Measurements from ENCODE around the gene RPTOR. TPM values are rescaled to one million over a fixed set of nuclear protein-coding genes. Genes with fewer than 3 reads are reported as not detected.
A peak's percentile ranks its signal among the peaks of the same experiment; 100 is the strongest.

RPTOR gene
- total RNA-seq, 6 donors from 2014 or later, result 26.8 to 109 (median 36.8) TPM

DNA sequence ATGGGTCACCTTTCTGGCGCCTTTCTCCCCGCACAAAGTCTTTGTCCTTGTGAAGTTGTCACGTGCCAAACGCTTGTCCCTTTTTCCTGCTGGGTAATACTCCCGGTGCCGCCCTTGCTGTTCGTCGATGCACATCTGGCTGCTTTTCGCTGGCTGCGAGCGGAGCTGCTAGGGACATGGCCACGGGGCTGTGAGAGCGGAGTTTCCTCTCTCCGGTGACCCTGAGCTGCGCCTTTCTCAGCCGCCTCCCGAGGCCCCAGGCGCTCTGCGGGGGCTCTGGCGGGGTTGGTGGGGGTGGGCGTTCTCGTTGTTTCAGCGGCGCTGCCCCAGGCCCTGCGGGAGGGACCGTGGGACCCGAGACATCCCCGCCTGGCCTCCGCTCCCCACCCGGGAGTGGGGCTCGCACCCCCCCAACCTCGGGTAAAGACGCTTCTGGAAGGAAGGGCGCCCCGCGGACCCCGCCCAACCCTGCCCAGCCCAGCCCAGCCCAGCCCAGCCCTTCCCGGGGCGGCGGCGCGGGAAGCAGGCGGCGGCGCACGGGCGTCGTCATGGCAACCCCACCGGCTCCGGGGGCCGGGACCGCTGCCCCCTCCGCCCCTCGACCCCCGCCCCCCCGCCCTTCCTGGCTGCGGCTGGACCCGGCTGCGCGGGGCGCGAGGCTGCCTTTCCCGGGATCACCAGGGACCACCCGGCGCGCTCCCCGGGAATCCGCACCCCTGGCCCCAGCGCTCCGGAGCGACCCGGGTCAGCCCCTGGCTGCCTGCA, 459.3 kb downstream of the RPTOR start:
- ATAC-seq (ENCODE audit: low FRiP score in 2 of 2), result peak in 1 of 2 donors; percentile 11
- Histone ChIP-seq H3K4me1 (peaks cover 22 to 34% (median 28%) of the 10 kb centered on the region in 4 donors), H3K9me3 (no peaks in the 10 kb centered on the region), H3K36me3 (peaks cover 2 to 19% (median 15%) of the 10 kb centered on the region in 4 donors), H3K27me3 (peaks cover 0 to 16% (median 10%) of the 10 kb centered on the region in 4 donors), H3K27ac (no peak overlapping the region), H3K4me3 (peak overlapping the region in 3 of 4 donors; percentile 9 to 31 (median 27))
- DNase-seq, result peak in 1 of 2 donors; percentile 81
- 5 to 9% methylated on average over 17 to 18 of the region's 72 CpGs for WGBS, 2 donors
- TF ChIP-seq, protein P1, sequence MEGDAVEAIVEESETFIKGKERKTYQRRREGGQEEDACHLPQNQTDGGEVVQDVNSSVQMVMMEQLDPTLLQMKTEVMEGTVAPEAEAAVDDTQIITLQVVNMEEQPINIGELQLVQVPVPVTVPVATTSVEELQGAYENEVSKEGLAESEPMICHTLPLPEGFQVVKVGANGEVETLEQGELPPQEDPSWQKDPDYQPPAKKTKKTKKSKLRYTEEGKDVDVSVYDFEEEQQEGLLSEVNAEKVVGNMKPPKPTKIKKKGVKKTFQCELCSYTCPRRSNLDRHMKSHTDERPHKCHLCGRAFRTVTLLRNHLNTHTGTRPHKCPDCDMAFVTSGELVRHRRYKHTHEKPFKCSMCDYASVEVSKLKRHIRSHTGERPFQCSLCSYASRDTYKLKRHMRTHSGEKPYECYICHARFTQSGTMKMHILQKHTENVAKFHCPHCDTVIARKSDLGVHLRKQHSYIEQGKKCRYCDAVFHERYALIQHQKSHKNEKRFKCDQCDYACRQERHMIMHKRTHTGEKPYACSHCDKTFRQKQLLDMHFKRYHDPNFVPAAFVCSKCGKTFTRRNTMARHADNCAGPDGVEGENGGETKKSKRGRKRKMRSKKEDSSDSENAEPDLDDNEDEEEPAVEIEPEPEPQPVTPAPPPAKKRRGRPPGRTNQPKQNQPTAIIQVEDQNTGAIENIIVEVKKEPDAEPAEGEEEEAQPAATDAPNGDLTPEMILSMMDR (IDR thresholded peaks at IDR 0.05), result no peak
- TF ChIP-seq POLR2A (IDR thresholded peaks at IDR 0.05) (no peak), EP300 (IDR thresholded peaks at IDR 0.05) (no peak), POLR2AphosphoS5 (IDR thresholded peaks at IDR 0.05) (no peak)

- Histone ChIP-seq H3K27me3 (peaks cover 0 to 16% (median 10%) of the 10 kb centered on the region in 4 donors), H3K4me1 (peaks cover 21 to 29% (median 23%) of the 10 kb centered on the region in 4 donors), H3K36me3 (no peaks in the 10 kb centered on the region), H3K9me3 (peaks cover 0 to 7% (median 0%) of the 10 kb centered on the region in 4 donors), H3K27ac (no peak overlapping the region), H3K4me3 (no peak overlapping the region)
- TF ChIP-seq POLR2A (IDR thresholded peaks at IDR 0.05), result no peak
- no peak for TF ChIP-seq EP300 (IDR thresholded peaks at IDR 0.05)
- TF ChIP-seq POLR2AphosphoS5 (IDR thresholded peaks at IDR 0.05), result no peak
- TF ChIP-seq, protein P1 (IDR thresholded peaks at IDR 0.05), result no peak
- WGBS, 2 donors, result 73 to 74% methylated on average over 10 of the region's 10 CpGs
- no peak for DNase-seq
- no peak for ATAC-seq (ENCODE audit: low FRiP score in 2 of 2)
These were observed 462.3 kb downstream of the RPTOR start for GRCh38 chr17:81006891-81007290.

DNA sequence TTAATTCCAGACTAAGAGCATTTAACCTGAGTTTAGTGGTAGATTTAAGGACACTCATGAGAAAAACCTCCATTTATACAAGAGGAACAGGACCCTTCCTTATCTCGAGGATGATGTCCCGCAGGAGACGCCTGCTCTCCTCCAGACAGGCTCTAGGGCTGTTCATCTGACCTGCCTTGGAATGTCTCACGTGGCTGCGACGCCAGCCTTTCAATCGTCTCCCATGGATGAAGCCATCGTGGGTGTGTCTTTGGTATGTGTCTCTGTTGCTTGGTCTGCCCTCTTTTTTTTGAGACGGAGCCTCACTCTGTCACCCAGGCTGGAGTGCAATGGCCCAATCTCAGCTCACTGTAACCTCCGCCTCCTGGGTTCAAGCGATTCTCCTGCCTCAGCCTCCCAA, 463.5 kb downstream of the RPTOR start:
- H3K9me3 ChIP-seq, result peaks cover 0 to 7% (median 0%) of the 10 kb centered on the region in 4 donors
- H3K4me1 ChIP-seq, result peaks cover 12 to 17% (median 13%) of the 10 kb centered on the region in 4 donors
- WGBS, 2 donors, result 78 to 85% methylated on average over 11 of the region's 11 CpGs
- no peak overlapping the region for H3K4me3 ChIP-seq
- H3K27me3 ChIP-seq, result peaks cover 0 to 16% (median 10%) of the 10 kb centered on the region in 4 donors
- H3K27ac ChIP-seq, result no peak overlapping the region
- DNase-seq, result no peak
- H3K36me3 ChIP-seq, result no peaks in the 10 kb centered on the region
- TF ChIP-seq, protein P1 (IDR thresholded peaks at IDR 0.05), result no peak
- TF ChIP-seq POLR2A (IDR thresholded peaks at IDR 0.05), result no peak
- no peak for TF ChIP-seq EP300 (IDR thresholded peaks at IDR 0.05)
- no peak for TF ChIP-seq POLR2AphosphoS5 (IDR thresholded peaks at IDR 0.05)
- no peak for ATAC-seq (ENCODE audit: low FRiP score in 2 of 2)

GRCh38 chr17:81009136-81009535, 464.5 kb downstream of the RPTOR start:
- Histone ChIP-seq H3K9me3 (peaks cover 0 to 7% (median 0%) of the 10 kb centered on the region in 4 donors), H3K4me1 (peaks cover 4 to 7% (median 7%) of the 10 kb centered on the region in 4 donors), H3K36me3 (no peaks in the 10 kb centered on the region), H3K4me3 (no peak overlapping the region), H3K27ac (no peak overlapping the region), H3K27me3 (peaks cover 0 to 10% (median 4%) of the 10 kb centered on the region in 4 donors)
- TF ChIP-seq, protein P1 (IDR thresholded peaks at IDR 0.05), result no peak
- TF ChIP-seq POLR2A (IDR thresholded peaks at IDR 0.05) (no peak), POLR2AphosphoS5 (IDR thresholded peaks at IDR 0.05) (no peak), EP300 (IDR thresholded peaks at IDR 0.05) (no peak)
- no peak for DNase-seq
- ATAC-seq (ENCODE audit: low FRiP score in 2 of 2), result peak in 1 of 2 donors; percentile 26
- WGBS, 2 donors, result 77 to 86% methylated on average over 13 to 14 of the region's 14 CpGs

Measured in upper lobe of left lung (tissue), 6 donors.